ENCODE results near the gene NTNG2. TPM values are rescaled to one million over a fixed set of nuclear protein-coding genes. Genes with fewer than 3 reads are reported as not detected.

Gene NTNG2
- total RNA-seq, 3 donors from 2014 or later = under 0.01 to 1.9 (median 0.29) TPM

DNA sequence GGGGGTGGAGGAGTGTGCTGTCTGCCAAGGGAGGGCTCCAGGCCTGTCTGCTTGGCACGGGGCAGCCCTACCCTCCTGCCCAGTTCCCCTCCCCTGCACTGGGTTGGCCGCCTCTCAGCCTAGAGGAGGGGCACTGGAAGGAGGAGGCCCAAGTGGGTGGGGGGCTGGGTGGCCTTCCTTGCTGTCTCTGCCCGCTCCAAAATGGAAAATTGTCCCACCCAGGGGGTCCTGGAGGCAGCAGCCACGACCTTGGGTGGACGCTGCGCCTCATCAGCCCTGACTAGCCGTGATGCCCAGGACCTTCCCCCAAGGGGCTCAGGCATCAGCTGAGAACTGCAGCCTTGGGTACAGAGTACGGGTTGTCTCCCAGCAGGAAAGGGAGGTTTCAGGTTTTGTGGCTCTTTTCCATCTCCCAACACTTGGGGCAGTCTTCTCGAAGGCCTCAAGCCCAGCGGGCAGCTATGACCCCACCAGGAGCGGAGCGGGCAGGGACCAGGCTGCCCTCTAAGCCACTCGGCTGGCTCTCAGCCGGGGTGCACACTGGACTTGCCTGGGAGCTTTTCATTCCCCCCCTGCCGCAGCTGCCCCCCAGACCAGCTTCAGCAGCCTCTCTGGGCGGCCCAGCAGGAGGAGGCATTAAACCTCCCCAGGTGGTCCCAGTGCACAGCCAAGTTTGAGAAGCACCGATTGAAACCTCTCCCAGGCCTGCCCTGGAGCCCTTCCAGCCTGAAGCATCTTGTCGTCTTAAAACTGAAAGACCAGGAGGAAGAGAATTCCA, 20.6 kb downstream of the NTNG2 start:
- H3K27me3 ChIP-seq = peaks cover 0 to 12% of the 10 kb centered on the region in 2 donors
- no peak for DNase-seq (ENCODE audit: low spot score in 2 of 2)
- no peaks in the 10 kb centered on the region for H3K9me3 ChIP-seq
- intact Hi-C loops (cut with DNase I; ENCODE audit: low total_unique reads) = no loop called here
- no peak overlapping the region for H3K27ac ChIP-seq
- H3K4me1 ChIP-seq = no peaks in the 10 kb centered on the region
- no peaks in the 10 kb centered on the region for H3K36me3 ChIP-seq
- H3K4me3 ChIP-seq = no peak overlapping the region
- TF ChIP-seq, protein P1, sequence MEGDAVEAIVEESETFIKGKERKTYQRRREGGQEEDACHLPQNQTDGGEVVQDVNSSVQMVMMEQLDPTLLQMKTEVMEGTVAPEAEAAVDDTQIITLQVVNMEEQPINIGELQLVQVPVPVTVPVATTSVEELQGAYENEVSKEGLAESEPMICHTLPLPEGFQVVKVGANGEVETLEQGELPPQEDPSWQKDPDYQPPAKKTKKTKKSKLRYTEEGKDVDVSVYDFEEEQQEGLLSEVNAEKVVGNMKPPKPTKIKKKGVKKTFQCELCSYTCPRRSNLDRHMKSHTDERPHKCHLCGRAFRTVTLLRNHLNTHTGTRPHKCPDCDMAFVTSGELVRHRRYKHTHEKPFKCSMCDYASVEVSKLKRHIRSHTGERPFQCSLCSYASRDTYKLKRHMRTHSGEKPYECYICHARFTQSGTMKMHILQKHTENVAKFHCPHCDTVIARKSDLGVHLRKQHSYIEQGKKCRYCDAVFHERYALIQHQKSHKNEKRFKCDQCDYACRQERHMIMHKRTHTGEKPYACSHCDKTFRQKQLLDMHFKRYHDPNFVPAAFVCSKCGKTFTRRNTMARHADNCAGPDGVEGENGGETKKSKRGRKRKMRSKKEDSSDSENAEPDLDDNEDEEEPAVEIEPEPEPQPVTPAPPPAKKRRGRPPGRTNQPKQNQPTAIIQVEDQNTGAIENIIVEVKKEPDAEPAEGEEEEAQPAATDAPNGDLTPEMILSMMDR (IDR thresholded peaks at IDR 0.05) = no peak
- TF ChIP-seq POLR2A (IDR thresholded peaks at IDR 0.05) (no peak), POLR2AphosphoS5 (IDR thresholded peaks at IDR 0.05) (no peak)

DNA sequence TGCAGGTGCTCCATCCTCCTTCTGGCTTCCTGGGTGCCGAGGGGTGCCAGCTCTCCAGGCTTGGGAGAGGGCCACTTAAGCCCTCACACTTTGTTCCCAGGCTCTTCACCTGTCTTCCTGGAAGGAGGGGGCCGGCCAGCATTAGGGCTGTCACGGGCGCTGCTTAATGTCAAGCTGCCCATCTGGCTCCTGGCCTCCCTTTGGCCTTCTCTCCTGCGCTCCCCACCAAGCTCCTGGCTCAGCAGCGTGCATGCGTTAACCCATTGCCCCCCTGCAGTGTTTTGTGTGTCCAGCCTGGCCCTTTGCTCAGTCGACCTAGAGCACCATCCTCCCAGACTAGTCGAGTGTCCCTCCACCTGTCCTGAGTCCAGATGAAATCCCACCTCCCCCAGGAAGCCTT, 21.3 kb downstream of the NTNG2 start:
- H3K4me3 ChIP-seq = no peak overlapping the region
- no peak for DNase-seq (ENCODE audit: low spot score in 2 of 2)
- H3K9me3 ChIP-seq = no peaks in the 10 kb centered on the region
- H3K27ac ChIP-seq = no peak overlapping the region
- no peaks in the 10 kb centered on the region for H3K4me1 ChIP-seq
- intact Hi-C loops (cut with DNase I; ENCODE audit: low total_unique reads) = no loop called here
- peaks cover 0 to 17% of the 10 kb centered on the region in 2 donors for H3K27me3 ChIP-seq
- TF ChIP-seq, protein P1 (IDR thresholded peaks at IDR 0.05) = no peak
- TF ChIP-seq POLR2A (IDR thresholded peaks at IDR 0.05) (no peak), POLR2AphosphoS5 (IDR thresholded peaks at IDR 0.05) (no peak)
- no peaks in the 10 kb centered on the region for H3K36me3 ChIP-seq

DNA sequence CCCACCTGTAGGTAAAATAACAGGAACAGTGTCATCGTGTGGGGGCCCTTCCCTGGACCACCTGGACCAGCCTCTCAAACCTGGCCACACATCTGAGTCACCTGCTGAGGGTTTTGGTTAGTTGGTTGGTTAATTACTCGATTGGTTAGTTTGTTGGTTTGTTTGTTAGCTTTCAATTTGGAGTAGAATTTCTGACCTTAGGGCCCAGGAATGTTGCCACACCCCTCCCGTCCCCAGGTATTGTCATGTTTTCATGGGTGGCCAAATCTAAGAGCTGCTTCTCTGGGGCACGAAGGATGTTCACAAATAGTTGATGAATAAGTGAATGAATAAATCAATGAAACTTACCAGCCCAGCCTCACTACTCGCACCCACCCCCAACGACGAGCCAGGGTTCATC, 21.9 kb downstream of the NTNG2 start:
- no peaks in the 10 kb centered on the region for H3K9me3 ChIP-seq
- no peak overlapping the region for H3K27ac ChIP-seq
- intact Hi-C loops (cut with DNase I; ENCODE audit: low total_unique reads) = no loop called here
- H3K4me1 ChIP-seq = no peaks in the 10 kb centered on the region
- DNase-seq (ENCODE audit: low spot score in 2 of 2) = no peak
- peaks cover 0 to 20% of the 10 kb centered on the region in 2 donors for H3K27me3 ChIP-seq
- no peak overlapping the region for H3K4me3 ChIP-seq
- no peaks in the 10 kb centered on the region for H3K36me3 ChIP-seq
- TF ChIP-seq, protein P1 (IDR thresholded peaks at IDR 0.05) = no peak
- no peak for TF ChIP-seq POLR2A (IDR thresholded peaks at IDR 0.05)
- TF ChIP-seq POLR2AphosphoS5 (IDR thresholded peaks at IDR 0.05) = no peak

DNA sequence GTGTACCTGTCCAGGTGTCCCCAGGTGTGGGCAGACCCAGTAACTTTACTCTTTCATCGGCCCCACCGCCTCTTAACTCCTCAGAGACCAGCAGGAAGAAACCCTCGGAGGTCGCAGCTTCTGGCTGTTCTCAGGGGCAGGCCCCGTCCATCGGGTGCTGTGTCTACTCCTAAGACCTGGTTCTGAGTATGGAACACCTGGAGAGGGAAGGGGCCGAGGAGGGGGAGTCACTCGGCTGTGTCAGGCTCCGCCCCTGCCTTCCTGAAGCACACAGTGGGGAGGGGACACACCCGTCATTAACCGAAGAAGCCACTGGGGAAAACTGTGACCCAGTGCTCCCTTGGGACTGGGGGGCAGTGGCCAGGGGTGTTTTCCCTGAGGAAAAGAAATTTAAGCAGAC, 22.3 kb downstream of the NTNG2 start:
- H3K9me3 ChIP-seq = no peaks in the 10 kb centered on the region
- H3K27ac ChIP-seq = no peak overlapping the region
- no peak for DNase-seq (ENCODE audit: low spot score in 2 of 2)
- peaks cover 0 to 20% of the 10 kb centered on the region in 2 donors for H3K27me3 ChIP-seq
- no peaks in the 10 kb centered on the region for H3K36me3 ChIP-seq
- H3K4me3 ChIP-seq = no peak overlapping the region
- intact Hi-C loops (cut with DNase I; ENCODE audit: low total_unique reads) = no loop called here
- TF ChIP-seq, protein P1 (IDR thresholded peaks at IDR 0.05) = no peak
- no peak for TF ChIP-seq POLR2A (IDR thresholded peaks at IDR 0.05)
- TF ChIP-seq POLR2AphosphoS5 (IDR thresholded peaks at IDR 0.05) = no peak
- no peaks in the 10 kb centered on the region for H3K4me1 ChIP-seq
